ENCODE data around the gene MMP14. TPM values are rescaled to one million over a fixed set of nuclear protein-coding genes. Genes with fewer than 3 reads are reported as not detected.

Gene MMP14
- total and polyA plus RNA-seq, 2 of the 13 experiments (the other 11 are each of a cell fraction or from before 2014, with no cell fraction given) = 5.2 to 9.8 TPM

GRCh38 chr14:22829661-22830442 lies 6.5 kb upstream of the MMP14 start, which contains the start of gene MRPL52 (continued):
- 0 out of 4 replicates have a peak, but pooled peaks of 1 of the 2 experiments have one; percentile 24 for TF ChIP-seq REST (IDR thresholded peaks at IDR 0.05; ENCODE audit: borderline replicate concordance in 1 of 2, low read depth in 1 of 2, low read length in 2 of 2)
- TF ChIP-seq HMGA1 (CRISPR knock-in tag; conservative IDR thresholded peaks at IDR 0.05) = no peak
- TF ChIP-seq, protein P1, sequence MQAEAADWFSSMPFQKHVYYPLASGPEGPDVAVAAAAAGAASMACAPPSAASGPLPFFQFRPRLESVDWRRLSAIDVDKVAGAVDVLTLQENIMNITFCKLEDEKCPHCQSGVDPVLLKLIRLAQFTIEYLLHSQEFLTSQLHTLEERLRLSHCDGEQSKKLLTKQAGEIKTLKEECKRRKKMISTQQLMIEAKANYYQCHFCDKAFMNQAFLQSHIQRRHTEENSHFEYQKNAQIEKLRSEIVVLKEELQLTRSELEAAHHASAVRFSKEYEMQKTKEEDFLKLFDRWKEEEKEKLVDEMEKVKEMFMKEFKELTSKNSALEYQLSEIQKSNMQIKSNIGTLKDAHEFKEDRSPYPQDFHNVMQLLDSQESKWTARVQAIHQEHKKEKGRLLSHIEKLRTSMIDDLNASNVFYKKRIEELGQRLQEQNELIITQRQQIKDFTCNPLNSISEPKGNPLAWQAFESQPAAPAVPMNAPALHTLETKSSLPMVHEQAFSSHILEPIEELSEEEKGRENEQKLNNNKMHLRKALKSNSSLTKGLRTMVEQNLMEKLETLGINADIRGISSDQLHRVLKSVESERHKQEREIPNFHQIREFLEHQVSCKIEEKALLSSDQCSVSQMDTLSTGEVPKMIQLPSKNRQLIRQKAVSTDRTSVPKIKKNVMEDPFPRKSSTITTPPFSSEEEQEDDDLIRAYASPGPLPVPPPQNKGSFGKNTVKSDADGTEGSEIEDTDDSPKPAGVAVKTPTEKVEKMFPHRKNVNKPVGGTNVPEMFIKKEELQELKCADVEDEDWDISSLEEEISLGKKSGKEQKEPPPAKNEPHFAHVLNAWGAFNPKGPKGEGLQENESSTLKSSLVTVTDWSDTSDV (CRISPR knock-in tag; IDR thresholded peaks at IDR 0.05) = 0 out of 2 replicates have a peak, but pooled peaks have one; percentile 71
- TF ChIP-seq, protein P2, sequence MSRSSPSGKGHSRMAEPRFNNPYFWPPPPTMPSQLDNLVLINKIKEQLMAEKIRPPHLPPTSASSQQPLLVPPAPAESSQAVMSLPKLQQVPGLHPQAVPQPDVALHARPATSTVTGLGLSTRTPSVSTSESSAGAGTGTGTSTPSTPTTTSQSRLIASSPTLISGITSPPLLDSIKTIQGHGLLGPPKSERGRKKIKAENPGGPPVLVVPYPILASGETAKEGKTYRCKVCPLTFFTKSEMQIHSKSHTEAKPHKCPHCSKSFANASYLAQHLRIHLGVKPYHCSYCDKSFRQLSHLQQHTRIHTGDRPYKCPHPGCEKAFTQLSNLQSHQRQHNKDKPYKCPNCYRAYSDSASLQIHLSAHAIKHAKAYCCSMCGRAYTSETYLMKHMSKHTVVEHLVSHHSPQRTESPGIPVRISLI (CRISPR knock-in tag; IDR thresholded peaks at IDR 0.05; ENCODE audit: borderline replicate concordance) = 0 out of 2 replicates have a peak, but pooled peaks have one; percentile 17
- TF ChIP-seq TOE1 (CRISPR knock-in tag; IDR thresholded peaks at IDR 0.05) = no peak
- TF ChIP-seq, protein P3, sequence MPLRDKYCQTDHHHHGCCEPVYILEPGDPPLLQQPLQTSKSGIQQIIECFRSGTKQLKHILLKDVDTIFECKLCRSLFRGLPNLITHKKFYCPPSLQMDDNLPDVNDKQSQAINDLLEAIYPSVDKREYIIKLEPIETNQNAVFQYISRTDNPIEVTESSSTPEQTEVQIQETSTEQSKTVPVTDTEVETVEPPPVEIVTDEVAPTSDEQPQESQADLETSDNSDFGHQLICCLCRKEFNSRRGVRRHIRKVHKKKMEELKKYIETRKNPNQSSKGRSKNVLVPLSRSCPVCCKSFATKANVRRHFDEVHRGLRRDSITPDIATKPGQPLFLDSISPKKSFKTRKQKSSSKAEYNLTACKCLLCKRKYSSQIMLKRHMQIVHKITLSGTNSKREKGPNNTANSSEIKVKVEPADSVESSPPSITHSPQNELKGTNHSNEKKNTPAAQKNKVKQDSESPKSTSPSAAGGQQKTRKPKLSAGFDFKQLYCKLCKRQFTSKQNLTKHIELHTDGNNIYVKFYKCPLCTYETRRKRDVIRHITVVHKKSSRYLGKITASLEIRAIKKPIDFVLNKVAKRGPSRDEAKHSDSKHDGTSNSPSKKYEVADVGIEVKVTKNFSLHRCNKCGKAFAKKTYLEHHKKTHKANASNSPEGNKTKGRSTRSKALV (CRISPR knock-in tag; IDR thresholded peaks at IDR 0.05) = no peak
- TF ChIP-seq POLR2AphosphoS2 (IDR thresholded peaks at IDR 0.05; ENCODE audit: low read depth, low read length) = no peak
- TF ChIP-seq, protein P4, sequence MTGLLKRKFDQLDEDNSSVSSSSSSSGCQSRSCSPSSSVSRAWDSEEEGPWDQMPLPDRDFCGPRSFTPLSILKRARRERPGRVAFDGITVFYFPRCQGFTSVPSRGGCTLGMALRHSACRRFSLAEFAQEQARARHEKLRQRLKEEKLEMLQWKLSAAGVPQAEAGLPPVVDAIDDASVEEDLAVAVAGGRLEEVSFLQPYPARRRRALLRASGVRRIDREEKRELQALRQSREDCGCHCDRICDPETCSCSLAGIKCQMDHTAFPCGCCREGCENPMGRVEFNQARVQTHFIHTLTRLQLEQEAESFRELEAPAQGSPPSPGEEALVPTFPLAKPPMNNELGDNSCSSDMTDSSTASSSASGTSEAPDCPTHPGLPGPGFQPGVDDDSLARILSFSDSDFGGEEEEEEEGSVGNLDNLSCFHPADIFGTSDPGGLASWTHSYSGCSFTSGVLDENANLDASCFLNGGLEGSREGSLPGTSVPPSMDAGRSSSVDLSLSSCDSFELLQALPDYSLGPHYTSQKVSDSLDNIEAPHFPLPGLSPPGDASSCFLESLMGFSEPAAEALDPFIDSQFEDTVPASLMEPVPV (CRISPR knock-in tag; IDR thresholded peaks at IDR 0.05) = peak; percentile 78
- no peak for TF ChIP-seq HDAC6 (IDR thresholded peaks at IDR 0.05; ENCODE audit: low read depth, low read length)
- peak; percentile 78 for TF ChIP-seq ZNF329 (CRISPR knock-in tag; IDR thresholded peaks at IDR 0.05; ENCODE audit: low read depth)
- TF ChIP-seq CBFB (CRISPR knock-in tag; IDR thresholded peaks at IDR 0.05) = peak; percentile 69; the same call in 1 of the 2 replicates
